Muscle layer of colon (tissue), 2 donors: ENCODE measurements around the gene PARVB.

ENCODE experiments used
- H3K27ac ChIP-seq: one replicate; pipeline ENCODE4 v1.7.0; 2013; ENCODE audit warnings: low read depth, mild to moderate bottlenecking, low read length, moderate library complexity
- H3K27me3 ChIP-seq, 2 donors: one replicate each; pipeline ENCODE4 v1.7.0; 2013; ENCODE audit warnings: low read length in 2 of 2, mild to moderate bottlenecking in 2 of 2; ENCODE audit not compliant: insufficient read depth in 2 of 2, control insufficient read depth in 1 of 2
- H3K36me3 ChIP-seq: one replicate; pipeline ENCODE4 v1.7.0; 2013; ENCODE audit warnings: mild to moderate bottlenecking, low read length; ENCODE audit not compliant: insufficient read depth
- H3K4me1 ChIP-seq: one replicate; pipeline ENCODE4 v1.7.0; 2013; ENCODE audit warnings: mild to moderate bottlenecking, low read length; ENCODE audit not compliant: insufficient read depth
- H3K4me3 ChIP-seq, 2 donors: one replicate each; pipeline ENCODE4 v1.7.0; 2013; ENCODE audit warnings: low read length in 2 of 2, low read depth in 1 of 2, mild to moderate bottlenecking in 1 of 2, moderate library complexity in 1 of 2
- H3K9ac ChIP-seq: one replicate; pipeline ENCODE4 v1.7.0; 2013; ENCODE audit warnings: low read length
- H3K9me3 ChIP-seq: one replicate; pipeline ENCODE4 v1.7.0; 2013; ENCODE audit warnings: mild to moderate bottlenecking, low read length
- donor health status: abdominal sarcoma.
- donor health status: Adenocarcinoma of cecum.

PARVB gene

DNA sequence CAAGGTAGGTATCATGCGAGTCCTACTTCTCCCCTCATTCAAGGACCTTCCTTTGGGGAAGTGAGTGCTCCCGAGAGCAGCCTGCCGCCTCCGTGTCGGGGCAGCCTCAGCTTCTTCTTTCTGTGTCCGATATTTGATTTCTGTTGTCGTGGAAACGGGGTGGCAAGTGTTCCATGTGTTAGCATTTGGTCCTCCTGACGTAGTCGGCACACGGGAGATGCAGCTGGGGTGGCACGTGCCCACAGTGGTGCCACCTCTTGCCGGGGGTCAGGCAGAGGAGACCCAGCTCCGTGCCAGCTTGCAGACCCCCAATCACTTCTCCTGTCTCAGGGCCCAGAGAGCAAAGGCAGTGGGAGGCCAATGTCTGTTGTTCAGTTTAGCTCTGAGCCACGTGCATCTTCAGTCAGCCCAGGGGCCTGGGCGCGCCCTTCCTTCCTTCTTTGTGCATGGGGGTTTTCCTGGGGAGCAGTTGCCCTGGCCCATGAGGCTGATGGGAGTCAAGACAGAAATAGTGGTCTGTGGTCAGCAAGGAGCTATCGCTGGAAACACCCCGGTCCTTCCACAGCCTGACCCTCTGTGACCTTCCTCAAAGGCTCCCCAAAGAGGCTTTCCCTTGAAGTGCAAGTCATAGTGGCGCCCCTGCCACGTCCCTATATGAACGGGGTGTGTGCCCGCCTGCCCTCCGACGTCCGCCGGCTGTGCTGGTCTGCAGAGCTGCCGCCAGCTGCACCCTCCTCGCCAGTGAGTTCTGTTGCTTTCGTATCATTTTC lies 44.5 kb downstream of the PARVB start:
- no peaks in the 10 kb centered on the region for H3K36me3 ChIP-seq
- H3K9me3 ChIP-seq, result no peaks in the 10 kb centered on the region
- no peaks in the 10 kb centered on the region for H3K4me1 ChIP-seq
- H3K27me3 ChIP-seq, result no peaks in the 10 kb centered on the region
- H3K9ac ChIP-seq, result no peak overlapping the region
- H3K27ac ChIP-seq, result no peak overlapping the region
- no peak overlapping the region for H3K4me3 ChIP-seq

DNA sequence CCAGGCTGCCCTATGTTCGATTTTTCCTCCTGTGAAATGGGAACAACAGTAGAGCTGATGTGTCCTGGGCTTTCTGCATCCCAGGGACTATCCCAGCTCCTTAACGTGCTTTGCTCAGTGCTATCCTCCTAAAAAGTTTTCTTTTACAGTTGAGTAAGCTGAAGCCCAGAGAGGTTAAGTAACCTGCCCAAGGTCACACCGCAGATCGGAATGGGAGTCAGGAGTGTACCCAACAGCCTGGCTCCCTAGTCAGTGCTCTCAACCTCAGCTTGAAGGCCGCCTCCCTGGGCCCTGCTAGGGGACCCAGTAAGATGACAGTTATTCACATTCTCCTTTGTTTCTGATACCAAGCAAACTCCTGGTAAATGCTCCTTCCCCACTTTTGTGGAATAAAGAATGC lies 45.9 kb downstream of the PARVB start:
- H3K27me3 ChIP-seq, result no peaks in the 10 kb centered on the region
- H3K36me3 ChIP-seq, result no peaks in the 10 kb centered on the region
- H3K4me3 ChIP-seq, result no peak overlapping the region
- H3K9ac ChIP-seq, result no peak overlapping the region
- H3K27ac ChIP-seq, result no peak overlapping the region
- H3K4me1 ChIP-seq, result no peaks in the 10 kb centered on the region
- H3K9me3 ChIP-seq, result no peaks in the 10 kb centered on the region

DNA sequence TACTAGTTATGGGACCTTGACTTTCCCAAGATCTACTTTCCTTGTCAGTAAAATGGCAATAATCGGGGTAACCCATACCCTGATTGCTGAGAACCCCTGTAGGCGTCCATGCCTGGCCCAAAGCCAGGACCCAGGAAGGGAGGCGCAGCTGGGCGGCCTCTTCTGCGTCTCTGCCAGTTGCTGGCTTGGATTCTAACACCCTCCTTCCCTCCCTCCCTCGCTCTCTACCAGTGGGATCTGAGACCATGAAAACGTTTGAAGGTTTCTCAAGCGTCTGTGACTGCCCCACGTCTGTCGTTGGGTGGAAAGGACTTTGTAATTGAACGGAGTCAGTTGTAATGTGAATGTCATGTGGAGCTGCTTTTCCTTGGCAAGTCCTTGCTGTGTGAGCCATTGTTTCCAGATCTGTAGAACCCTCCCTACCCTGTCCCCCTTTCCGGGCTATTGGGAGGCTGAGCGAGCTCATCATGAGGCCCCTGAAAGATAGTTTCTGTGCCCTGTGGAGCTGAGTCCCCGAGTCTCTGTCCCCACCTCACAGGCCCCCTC lies 47.8 kb downstream of the PARVB start:
- H3K27me3 ChIP-seq, result no peaks in the 10 kb centered on the region
- H3K9ac ChIP-seq, result no peak overlapping the region
- no peaks in the 10 kb centered on the region for H3K36me3 ChIP-seq
- no peak overlapping the region for H3K4me3 ChIP-seq
- H3K9me3 ChIP-seq, result no peaks in the 10 kb centered on the region
- no peaks in the 10 kb centered on the region for H3K4me1 ChIP-seq
- no peak overlapping the region for H3K27ac ChIP-seq

DNA sequence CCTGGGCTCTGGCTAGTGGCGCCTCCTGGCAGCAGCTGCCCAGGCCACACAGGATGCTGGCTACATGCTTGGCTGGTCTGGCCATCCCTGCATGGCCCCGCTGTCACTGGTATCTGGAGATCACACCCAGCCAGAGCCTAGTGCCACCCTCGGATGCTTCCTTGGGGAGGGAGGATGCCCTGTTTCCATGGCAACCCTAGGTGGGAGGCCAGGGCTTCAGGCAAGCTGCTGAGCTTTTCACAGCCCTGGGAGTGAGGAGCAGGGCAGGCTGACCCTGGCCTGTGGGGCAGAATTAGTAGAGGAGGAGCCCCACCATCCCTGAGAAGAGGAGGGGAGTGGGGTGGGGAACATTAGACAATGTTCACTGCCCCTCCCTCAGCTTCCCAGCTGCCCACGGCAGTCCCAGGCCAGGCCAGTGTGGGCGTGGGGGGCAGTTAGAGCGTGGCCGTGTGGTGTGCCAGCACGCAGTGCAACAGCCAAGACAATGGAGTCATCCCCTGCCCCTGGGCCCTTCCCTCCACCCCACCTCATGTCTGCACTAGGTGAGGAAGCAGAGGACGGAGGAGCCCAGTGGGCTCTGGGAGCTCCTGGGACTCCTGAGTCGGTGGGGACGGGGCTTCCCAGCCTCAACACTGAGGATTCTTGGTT lies 50.4 kb downstream of the PARVB start:
- Histone ChIP-seq H3K9ac (no peak overlapping the region), H3K27ac (no peak overlapping the region), H3K4me3 (no peak overlapping the region), H3K36me3 (no peaks in the 10 kb centered on the region), H3K9me3 (no peaks in the 10 kb centered on the region), H3K27me3 (no peaks in the 10 kb centered on the region), H3K4me1 (no peaks in the 10 kb centered on the region)

DNA sequence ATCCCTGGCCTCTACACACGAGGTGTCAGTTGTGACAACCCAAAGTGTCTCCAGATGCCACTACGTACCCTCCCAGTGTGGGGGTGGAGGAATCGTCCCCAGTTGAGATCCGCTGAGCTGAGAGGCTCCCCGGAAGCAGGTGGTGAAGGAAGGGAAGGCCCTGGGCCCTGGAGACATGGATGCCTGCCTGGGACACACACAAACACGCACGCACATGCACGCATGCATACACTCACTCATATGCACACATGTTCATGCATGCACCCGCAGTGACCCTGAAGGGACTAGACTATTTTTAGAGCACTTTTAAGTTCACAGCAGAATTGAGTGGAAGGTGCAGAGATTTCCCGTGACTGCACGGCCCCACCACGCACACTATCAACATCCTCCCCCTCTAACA lies 50.9 kb downstream of the PARVB start:
- Histone ChIP-seq H3K4me1 (no peaks in the 10 kb centered on the region), H3K27me3 (no peaks in the 10 kb centered on the region), H3K9me3 (no peaks in the 10 kb centered on the region), H3K27ac (no peak overlapping the region), H3K4me3 (no peak overlapping the region), H3K36me3 (no peaks in the 10 kb centered on the region), H3K9ac (no peak overlapping the region)

DNA sequence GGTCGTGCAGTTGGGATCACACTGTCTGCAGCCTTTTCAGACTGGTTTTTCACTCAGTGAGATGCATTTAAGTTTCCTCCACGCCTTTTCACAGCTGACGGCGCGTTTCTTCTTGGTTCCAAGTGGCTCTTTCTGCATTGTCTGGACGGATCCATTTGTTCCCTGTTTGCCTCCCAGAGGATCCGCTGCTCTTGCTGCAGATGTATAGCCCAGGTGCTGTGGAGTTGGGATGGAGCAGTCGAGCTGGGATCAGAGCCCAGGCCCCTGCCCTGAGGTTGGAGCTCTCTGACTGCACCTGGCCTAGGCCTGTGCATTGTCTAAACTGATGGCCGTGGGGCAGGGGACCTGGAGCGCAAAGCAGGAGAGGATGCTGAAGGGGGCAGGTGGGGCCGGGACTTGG lies 51.6 kb downstream of the PARVB start:
- H3K4me3 ChIP-seq, result no peak overlapping the region
- no peaks in the 10 kb centered on the region for H3K4me1 ChIP-seq
- H3K9me3 ChIP-seq, result no peaks in the 10 kb centered on the region
- H3K27me3 ChIP-seq, result no peaks in the 10 kb centered on the region
- no peak overlapping the region for H3K27ac ChIP-seq
- no peaks in the 10 kb centered on the region for H3K36me3 ChIP-seq
- H3K9ac ChIP-seq, result no peak overlapping the region

DNA sequence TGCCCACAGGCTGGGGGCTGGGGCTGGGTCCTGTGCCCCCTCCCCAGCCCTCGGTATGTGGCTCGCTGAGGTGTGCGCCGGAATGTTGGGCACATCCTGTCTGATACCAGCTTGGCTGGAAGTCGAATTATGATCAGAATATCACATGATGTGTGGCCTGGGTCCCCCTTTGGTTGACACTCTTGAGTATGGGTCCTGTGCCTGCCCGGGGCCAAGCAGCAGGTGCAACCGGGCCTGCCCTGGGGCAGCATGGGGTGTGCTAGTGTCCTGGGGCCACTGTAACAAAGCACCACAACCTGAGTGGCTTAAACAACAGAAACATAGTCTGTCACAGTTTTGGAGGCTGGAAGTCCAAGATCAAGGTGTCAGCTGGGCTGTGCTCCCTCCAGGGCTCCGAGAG lies 52.7 kb downstream of the PARVB start:
- Histone ChIP-seq H3K9ac (no peak overlapping the region), H3K4me3 (no peak overlapping the region), H3K27me3 (no peaks in the 10 kb centered on the region), H3K4me1 (peaks cover 10% of the 10 kb centered on the region), H3K9me3 (no peaks in the 10 kb centered on the region), H3K27ac (no peak overlapping the region), H3K36me3 (no peaks in the 10 kb centered on the region)

DNA sequence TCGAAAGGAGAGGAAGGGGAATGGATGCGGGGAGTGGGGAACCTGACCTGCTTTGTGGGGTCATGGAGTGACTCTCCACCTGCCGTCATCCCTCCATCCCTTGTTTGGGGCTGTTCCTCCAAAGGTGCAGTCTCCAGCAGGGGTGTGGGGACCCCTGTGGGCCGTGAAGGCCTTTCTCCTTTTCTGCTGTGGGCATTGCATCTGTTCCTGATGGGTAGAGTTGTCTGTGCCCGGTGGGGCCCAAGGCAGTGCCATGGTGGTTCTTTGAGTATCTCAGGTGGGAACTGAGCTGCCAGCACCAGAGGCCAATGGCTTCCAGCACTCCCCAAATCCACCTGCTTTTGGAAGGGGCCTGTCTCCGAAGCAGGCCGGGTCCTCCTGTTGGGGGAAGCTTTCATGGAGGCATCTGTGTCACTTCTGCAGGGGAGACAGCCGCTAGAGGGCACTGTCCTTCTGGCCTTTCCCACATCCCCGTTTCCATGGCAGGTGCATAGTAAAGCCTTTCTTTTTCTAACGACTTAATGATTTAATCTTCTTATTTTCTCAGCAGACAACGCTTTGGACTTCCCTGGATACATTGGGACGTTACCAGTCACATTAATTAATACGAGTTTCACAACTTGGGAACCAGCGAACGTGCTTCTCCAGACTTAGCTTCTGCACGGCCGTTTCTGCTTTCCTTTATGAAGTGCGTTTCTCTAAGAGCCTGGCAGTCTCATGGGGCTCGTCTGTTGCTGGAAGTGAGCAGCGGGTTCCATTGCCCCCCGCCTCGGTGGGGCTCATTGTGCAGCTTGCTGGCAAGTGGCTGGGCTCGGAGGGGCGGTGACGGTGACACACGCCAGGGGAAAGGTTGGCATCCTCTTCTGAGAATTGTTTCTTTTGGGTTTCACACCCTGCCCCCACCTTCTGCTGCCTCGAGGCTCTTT lies 57.1 kb downstream of the PARVB start:
- no peaks in the 10 kb centered on the region for H3K27me3 ChIP-seq
- no peak overlapping the region for H3K9ac ChIP-seq
- H3K4me3 ChIP-seq, result peak overlapping the region in 1 of 2 donors; percentile 55
- H3K36me3 ChIP-seq, result no peaks in the 10 kb centered on the region
- H3K27ac ChIP-seq, result peak overlapping the region; percentile 14
- H3K9me3 ChIP-seq, result no peaks in the 10 kb centered on the region
- H3K4me1 ChIP-seq, result peaks cover 19% of the 10 kb centered on the region

DNA sequence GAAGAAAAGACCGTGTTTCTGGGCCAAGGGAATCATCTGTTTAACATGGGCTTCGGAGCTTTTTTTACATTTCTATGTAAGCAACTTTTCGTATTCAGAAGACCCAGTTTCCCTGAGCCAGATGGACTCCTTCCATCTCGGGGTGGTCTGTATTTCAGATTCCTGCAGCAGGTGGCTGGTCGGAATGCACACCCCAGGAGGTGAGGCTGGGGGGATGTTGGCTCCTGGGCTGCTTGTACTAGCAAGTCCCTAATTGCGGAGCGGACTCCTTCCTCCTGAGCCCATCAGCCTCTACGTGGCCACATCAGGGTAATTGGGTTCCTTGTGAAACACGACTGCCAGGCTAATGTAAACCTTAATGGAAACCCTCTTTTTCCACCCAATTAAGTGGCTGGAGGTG lies 58.7 kb downstream of the PARVB start:
- H3K4me1 ChIP-seq, result peaks cover 33% of the 10 kb centered on the region

DNA sequence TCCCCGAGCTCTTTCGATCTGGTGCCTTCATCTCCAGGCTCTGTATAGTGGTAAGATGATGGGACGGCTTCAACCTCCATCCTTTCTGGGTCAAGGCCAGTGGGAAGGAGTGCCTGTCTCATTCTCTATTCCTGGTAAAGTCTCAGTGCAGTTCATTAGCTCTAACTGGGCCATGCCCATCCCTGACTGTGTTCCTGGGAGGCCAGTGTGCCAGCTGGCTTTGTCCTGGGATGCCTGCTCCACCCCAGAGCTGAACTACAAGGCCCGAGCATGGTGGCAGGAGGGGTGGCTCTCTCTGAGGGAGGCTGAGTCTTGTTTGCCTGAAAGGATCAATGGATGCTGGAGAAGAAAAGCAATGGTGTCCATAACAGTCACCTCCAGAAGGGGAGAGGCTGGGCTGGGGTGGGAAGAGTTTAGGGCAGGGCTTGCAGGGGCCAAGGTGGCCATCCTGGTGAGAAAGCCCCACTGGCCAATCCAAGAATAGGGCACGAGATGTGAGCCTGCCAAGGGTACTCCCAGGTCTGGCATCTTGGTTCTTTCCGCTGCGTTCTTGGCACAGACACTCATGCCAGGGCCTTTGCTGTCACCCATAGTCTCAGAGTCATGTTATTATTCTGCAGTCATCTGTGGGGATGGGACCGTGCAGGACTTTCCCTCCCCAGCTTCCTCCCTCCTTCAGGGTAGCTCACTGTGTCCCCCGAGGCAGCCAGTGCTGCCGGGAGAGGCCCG lies 60.1 kb downstream of the PARVB start:
- Histone ChIP-seq H3K4me3 (no peak overlapping the region), H3K27ac (no peak overlapping the region), H3K9ac (no peak overlapping the region), H3K9me3 (no peaks in the 10 kb centered on the region), H3K4me1 (peaks cover 39% of the 10 kb centered on the region), H3K36me3 (no peaks in the 10 kb centered on the region), H3K27me3 (no peaks in the 10 kb centered on the region)

More for the DNA sequence above, 58.7 kb downstream of the PARVB start:
- H3K36me3 ChIP-seq, result no peaks in the 10 kb centered on the region
- H3K9ac ChIP-seq, result no peak overlapping the region
- no peak overlapping the region for H3K4me3 ChIP-seq
- H3K27me3 ChIP-seq, result no peaks in the 10 kb centered on the region
- H3K27ac ChIP-seq, result no peak overlapping the region
- H3K9me3 ChIP-seq, result no peaks in the 10 kb centered on the region
